GM12891 (cell line): ENCODE data around the gene LRP1B.

Experiments used
- POLR2A ChIP-seq: IDR thresholded peaks from 2 replicates; pipeline ENCODE4 v1.6.1; 2011; ENCODE audit warnings: low read depth, low read length, control low read depth
- POLR2AphosphoS5 ChIP-seq: IDR thresholded peaks from 2 replicates; pipeline ENCODE4 v1.6.1; 2011; ENCODE audit warnings: low read depth, low read length, control low read depth
- SPI1 ChIP-seq: IDR thresholded peaks from 2 replicates; pipeline ENCODE4 v1.6.1; 2011; ENCODE audit warnings: low read depth, low read length, control low read depth
- TAF1 ChIP-seq: IDR thresholded peaks from 2 replicates; pipeline ENCODE4 v1.6.1; 2011; ENCODE audit warnings: low read depth, low read length, control low read depth

GRCh38 chr2:140363131-140363530, 1767.7 kb downstream of the LRP1B start:
- TF ChIP-seq TAF1 (no peak), POLR2A (no peak), SPI1 (no peak), POLR2AphosphoS5 (no peak)
